ENCODE measurements around the gene SUMO3.

Gene SUMO3

DNA sequence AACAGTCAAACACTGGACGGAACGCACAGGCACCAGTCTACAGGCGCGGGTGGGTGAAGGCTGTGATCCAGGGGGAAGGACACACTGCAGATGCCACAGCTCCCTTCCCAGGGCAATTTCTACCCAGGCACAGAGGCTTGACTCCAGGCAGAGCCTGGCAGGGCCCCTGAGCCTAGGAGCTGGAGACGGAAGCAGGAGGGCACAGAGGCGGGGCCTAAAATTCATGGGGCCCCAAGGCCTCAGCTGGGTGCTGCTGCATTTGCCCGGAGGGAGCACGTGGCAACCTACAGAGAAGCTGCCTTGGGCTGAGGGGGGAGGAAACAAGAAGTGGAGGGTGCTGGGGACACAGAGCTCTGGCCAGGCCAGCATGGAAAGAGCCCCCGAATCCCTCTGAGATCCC lies 57.5 kb downstream of the SUMO3 start:
- DNase-seq (ENCODE audit: extremely low read depth, low read depth) = no peak

DNA sequence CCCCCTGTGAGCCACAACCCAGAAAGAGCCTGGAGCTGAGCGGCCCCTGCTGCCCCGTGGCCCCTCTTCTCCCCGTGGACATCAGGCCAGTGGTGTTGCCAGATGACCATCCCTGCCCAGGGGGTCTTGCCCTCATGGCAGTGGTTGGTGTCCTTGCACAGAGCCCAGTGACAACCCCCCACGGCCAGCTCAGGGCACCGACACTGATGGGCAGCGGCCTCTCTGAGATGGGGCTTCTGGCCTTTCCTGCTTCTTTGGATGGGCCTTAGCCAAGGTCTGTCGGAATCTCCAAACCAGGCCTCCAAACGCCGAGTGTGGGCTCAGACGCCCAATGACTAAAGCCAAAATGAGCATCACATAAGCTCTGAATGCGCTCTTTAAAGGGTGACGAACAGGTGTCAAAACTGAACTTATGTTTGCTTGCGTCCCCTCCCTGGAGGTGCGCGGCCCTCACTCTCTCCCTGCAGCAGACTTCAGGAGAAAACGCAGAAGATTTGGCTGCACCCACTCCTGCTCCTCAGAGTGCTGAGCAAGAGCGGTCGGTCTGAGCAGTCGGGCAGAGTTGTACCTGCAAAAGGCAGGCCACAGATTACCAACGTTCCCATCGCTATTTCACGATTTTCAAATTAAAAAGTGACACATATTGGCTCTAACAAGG lies 58.1 kb downstream of the SUMO3 start:
- TF ChIP-seq, protein P1, sequence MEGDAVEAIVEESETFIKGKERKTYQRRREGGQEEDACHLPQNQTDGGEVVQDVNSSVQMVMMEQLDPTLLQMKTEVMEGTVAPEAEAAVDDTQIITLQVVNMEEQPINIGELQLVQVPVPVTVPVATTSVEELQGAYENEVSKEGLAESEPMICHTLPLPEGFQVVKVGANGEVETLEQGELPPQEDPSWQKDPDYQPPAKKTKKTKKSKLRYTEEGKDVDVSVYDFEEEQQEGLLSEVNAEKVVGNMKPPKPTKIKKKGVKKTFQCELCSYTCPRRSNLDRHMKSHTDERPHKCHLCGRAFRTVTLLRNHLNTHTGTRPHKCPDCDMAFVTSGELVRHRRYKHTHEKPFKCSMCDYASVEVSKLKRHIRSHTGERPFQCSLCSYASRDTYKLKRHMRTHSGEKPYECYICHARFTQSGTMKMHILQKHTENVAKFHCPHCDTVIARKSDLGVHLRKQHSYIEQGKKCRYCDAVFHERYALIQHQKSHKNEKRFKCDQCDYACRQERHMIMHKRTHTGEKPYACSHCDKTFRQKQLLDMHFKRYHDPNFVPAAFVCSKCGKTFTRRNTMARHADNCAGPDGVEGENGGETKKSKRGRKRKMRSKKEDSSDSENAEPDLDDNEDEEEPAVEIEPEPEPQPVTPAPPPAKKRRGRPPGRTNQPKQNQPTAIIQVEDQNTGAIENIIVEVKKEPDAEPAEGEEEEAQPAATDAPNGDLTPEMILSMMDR (IDR thresholded peaks at IDR 0.05; ENCODE audit: low read depth, low read length) = no peak

More for the DNA sequence above, 57.5 kb downstream of the SUMO3 start:
- TF ChIP-seq, protein P1 (IDR thresholded peaks at IDR 0.05; ENCODE audit: low read depth, low read length) = no peak

DNA sequence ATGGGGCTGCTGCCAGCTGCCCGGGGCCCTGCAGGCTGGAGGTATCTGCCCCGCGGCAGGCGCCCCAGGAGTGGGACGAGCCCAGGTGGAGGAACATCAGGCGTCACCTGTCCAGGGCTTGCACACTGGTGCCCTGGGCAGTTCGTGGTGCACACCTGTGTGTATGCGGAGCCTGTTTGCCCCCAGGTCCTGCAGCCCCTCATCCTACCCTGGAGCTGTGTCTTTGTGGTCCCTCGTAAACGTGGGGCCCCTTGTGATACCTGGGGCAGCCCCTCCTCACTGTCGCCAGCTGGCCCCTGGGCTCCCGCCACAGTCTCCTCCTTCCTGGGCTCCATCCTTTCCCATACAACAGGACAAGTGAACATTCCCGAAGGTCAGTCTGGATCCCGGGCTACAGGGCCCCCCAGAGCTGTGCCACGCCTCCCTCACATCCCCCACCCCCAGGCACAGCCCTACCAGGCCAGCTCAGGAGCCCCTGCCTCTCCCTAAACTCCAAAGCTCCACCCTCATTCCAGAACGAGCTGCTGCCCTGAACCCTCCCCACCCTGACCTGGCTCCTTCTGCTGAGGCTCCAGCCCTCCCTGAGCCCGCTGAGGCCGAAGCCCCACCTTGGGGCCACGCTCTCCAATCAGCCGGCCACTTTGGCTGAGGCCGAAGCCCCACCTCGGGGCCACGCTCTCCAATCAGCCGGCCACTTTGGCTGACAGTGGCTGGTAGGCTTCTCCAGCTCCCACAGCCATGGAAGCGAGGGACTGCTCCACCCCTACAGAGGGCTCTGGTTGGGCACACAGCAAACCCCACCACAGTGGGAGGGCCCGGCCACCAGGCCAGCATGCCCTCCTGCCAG lies 58.9 kb downstream of the SUMO3 start:
- no peak for DNase-seq (ENCODE audit: extremely low read depth, low read depth)
- TF ChIP-seq, protein P1 (IDR thresholded peaks at IDR 0.05; ENCODE audit: low read depth, low read length) = no peak

More for the DNA sequence above, 58.1 kb downstream of the SUMO3 start:
- no peak for DNase-seq (ENCODE audit: extremely low read depth, low read depth)

DNA sequence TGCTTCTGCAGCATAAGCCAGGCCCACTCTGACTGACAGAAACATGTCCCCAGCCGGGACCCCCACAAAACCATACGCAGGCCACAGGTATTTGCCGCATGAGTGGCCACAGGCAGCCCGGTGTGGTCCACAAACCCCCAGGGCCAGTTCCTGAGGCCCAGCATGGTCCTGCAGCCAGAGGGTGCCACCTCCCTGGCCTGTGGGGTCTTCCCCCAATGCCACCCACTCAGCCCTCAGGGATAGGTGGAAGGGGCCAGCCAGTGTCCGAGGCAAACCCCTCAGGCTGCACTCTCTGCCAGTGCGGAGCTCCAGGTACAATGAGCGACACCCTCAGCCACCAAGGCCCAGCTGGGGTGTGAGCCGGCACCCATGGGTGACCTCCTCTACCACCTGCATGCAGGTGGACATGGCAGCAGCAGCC lies 59.7 kb downstream of the SUMO3 start:
- TF ChIP-seq, protein P1 (IDR thresholded peaks at IDR 0.05; ENCODE audit: low read depth, low read length) = no peak
- DNase-seq (ENCODE audit: extremely low read depth, low read depth) = no peak

DNA sequence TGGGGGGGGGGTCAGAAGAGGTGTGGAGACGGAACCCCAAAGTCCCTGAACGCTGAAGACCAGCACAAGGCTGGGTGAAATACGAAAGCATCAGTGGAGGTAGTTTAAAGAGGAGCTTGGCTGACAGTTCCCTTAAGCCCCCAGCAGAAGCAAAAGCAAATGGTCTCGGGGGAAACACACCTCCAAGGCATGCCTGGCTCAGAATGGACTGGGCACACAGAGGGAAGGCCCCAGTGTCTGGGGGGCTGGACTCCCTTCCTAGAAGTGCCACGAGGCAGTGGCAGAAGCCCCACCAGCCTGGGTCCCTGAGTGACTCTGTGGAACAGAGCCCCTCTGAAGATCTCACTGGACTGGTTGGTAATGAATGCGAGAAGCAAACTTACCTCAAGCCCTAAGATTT lies 60.1 kb downstream of the SUMO3 start:
- TF ChIP-seq, protein P1 (IDR thresholded peaks at IDR 0.05; ENCODE audit: low read depth, low read length) = no peak
- DNase-seq (ENCODE audit: extremely low read depth, low read depth) = no peak

DNA sequence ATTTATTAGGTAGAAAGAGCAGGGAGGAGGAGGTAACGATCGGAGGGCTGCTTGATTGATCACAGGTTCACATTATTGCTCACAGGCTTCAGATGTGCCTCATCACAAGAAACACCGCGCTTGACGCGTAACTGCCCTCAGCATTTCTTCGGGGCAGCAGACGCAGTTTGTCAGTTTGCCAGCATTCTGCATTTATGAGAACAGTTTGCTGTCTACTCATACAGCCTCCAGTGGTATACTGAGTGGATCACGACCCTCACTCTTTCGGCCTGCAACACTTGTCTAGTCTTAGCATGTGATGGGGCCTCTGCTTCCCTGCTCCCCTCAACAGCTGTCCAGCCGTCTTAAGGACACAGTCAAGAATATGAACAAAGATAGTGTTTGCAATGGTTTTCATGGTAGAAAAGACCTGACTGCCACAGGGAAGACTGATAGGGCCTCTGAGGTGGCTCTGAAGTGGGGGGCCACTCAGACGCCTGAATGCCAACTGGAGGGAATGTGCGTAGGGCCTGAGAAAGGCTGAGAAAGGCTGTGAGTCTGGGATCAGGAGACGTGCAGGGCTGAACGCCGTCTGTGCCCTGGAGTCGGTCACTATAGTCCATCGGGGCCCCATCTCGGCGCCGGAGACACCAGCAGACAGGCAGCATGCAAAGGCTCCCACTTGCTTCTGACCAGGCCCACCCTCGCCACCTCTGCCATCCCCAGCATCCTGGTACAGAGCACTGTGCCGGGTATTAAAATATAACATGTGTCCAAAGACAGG lies 61.3 kb downstream of the SUMO3 start:
- TF ChIP-seq, protein P1 (IDR thresholded peaks at IDR 0.05; ENCODE audit: low read depth, low read length) = no peak
- no peak for DNase-seq (ENCODE audit: extremely low read depth, low read depth)

Measured in AG09319 (cell line).